GM18526 (cell line): ENCODE results near the gene RIMBP2.

ENCODE experiments used
- POLR2A ChIP-seq: IDR thresholded peaks from 3 replicates; pipeline ENCODE4 v1.6.1; 2011; ENCODE audit not compliant: insufficient read length; ENCODE audit errors: extremely low read depth

Gene RIMBP2

DNA sequence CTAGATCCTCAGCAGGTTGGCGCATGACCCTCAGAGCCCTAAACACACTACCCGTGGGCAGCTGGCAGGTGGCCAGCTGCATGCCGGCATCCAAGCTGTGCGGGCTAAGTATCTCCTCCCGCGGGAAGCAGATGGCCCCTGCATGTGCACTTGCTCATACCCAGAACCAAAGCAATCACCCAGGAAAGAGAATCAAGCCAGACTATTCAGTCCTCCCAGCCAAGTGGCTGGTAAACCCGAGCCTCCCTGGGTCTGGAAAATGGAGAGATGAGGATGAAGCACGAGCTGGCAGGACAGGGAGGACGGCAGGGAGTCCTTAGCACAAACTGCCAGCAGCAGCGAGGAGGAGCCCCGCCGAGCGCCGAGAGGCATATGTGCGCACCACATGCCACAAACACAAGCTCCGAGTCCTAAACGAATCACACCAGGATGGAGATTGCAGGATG, 139.7 kb downstream of the RIMBP2 start:
- TF ChIP-seq POLR2A: no peak

DNA sequence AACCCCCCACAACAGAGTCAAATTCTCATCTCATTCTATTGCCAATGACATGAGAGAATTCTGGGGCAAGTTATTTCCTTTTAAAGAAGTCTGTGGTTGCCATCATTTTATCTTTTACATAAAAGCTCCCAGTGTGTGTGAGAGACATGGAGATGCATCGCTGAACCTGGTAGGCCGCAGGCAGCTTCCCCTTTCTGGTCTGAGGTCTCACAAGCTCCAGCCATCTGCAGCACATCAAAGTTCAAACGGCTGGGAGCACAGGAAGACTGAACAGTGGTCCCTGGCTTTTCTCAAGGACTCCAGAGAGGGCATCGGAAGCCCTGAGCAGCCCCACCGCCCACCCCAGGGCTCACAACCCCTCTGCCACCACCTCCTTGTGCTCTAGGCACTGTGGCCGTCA, 141.7 kb downstream of the RIMBP2 start:
- no peak for TF ChIP-seq POLR2A

DNA sequence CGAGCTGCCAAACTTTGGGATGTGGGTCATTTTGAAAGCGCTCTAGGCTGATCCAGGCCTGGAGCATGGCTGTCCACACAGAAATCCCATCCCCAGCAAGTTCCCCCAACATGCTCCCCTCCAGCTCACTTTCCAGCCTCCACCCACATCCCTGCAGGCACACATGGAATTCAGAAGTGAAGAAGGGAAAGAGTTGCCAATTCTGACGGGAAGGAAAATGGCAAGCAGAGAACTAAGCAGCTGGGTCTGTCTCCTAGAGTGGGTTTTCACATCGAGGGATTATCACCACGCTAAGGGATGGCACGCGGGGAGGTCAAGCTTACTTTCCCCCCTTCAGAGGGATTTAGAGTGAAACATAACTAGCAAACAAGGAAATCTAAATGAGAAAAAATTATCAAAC, 142.3 kb downstream of the RIMBP2 start:
- no peak for TF ChIP-seq POLR2A

GRCh38 chr12:130573235-130573634, 142.9 kb downstream of the RIMBP2 start:
- TF ChIP-seq POLR2A: no peak

DNA sequence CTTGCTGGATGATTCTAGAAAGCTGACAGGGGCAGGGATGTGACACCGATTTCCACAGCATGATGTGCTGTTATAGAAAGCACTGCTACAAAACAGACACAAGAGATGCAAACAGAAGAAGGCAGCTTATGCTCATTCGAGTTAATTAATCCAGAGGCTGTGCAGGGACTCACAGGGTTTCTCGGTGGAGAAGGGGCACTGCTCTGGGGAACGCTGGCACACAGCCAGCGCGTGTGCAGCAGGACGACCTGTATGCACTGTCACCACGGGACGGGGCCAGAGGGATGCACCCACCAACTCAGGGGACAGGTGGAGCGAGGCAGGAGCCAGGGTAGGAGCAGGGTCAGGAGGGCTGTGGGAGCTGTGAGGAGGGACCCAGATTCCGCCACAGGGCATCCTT, 143.5 kb downstream of the RIMBP2 start:
- TF ChIP-seq POLR2A: no peak

DNA sequence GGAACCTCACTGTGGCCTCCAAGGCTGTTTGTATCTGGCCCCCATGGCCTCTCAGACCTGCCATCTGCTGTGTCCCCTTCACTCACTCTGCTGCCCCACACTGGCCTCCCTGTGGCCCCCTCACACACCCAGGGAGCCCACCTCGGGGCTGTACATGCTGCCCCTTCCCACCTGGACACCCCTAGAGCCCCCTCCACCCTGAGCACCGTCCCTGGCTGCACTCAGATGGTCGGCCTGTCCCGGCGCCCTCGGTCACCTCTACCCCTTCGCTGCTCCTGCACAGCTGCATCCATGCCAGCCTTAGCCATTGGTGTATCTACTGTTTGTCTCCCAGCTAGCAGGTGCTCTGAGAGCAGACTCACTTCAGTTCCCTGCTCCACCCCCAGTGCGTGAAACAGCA, 144.4 kb downstream of the RIMBP2 start:
- no peak for TF ChIP-seq POLR2A

DNA sequence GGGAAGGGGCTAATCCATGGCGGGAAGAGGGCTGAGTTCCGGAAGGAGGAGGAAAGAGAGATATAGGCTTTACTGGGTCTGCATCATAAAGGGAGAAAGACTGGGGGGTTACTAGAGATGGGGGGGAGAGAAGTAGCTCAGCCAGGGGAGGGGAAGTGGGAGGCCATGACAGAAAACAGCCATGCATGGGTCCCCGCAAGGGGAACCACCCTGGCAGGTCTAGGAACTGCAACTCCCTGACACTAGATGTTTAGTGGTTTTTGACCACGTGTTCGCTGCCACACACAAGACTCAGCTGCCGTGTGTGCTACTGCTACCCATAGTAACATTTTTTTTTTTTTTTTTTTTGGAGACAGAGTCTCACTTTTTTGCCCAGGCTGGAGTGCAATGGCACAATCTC, 145.0 kb downstream of the RIMBP2 start:
- no peak for TF ChIP-seq POLR2A

DNA sequence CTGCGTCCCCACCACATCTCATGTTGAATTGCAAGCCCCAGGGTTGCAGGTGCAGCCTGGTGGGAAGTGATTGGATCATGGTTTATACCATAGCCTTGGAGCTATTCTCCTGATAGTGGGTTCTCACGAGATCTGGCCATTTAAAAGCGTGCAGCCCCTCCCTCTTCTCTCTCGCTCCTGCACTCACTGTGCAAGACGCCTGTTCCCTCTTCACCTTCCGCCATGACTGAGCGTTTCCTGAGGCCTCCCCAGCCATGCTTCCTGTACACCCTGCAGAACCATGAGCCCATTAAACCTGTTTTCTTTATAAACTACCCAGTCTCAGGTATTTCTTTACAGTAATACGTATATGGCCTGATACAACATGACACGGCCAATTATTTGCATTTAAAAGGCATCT, 146.6 kb downstream of the RIMBP2 start:
- TF ChIP-seq POLR2A: no peak

GRCh38 chr12:130568501-130568900, 147.6 kb downstream of the RIMBP2 start:
- no peak for TF ChIP-seq POLR2A

DNA sequence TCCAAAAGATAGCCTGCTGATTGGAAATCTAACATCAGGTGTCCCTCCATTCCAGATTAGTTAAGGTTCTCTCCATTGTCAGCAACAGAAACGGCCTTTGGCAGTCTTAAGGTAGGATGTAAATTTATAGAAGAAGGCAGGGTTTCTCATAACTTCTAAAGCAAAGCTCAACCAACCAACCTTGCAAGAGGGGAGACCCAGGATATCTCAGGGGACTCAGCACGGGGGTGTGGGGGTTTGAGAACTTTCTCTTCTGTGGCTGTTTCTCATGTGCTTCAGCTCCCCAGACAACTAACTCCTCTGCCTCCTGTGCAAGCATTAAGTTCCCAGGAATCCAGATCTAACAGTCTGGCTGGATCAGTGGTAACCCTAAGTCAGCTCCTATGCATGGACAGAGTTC, 148.1 kb downstream of the RIMBP2 start:
- no peak for TF ChIP-seq POLR2A

DNA sequence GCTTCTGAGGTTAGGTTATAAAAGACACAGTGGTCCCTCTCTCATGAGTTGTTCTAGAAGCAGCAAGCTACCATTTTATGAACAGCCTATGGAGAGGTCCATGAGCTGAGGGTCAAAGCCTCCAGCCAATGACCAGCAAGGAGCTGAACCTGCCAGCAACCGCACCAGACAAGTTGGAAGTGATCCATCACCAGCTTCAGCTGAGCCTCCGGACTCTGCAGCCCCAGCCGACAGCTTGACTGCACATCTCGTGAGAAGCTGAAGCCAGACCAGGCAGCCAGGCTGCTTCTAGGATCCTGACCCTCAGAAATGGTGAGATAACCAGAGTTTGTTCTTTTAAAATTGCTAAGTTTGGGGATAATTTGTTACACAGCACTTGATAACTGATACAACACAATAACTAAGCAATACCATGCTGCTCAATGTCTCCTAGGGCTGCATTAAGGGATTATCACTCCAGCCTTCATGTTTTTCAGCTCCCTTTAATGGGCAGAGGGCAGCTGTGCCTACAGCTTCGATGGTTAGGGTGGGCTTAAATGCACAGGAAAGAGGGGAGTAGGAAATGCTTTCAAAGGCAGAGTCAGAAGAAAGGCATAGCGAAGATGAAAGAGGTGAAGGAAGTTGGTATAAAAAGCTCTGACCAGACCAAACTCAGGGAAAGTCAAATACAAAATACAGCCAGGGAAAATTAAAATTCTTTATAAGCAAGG, 149.5 kb downstream of the RIMBP2 start:
- TF ChIP-seq POLR2A: no peak

DNA sequence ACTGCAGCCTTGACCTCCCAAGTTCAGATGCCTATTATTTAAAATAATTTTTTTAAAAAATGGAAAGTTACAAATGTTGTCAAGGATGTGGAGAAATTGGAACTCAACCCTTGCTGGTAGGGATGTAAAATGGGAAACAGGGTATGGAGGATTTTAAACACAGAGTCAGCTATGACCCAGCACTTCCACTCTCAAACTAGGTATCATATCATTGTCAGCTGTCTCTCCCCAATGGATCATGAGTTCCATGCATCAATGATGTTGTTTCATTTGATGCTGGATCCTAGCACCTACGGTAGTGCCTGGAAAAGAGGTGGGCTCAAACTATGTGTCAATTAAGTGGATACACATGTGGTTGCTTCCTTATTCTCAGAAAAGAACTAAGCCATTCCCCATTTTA, 150.9 kb downstream of the RIMBP2 start:
- no peak for TF ChIP-seq POLR2A

DNA sequence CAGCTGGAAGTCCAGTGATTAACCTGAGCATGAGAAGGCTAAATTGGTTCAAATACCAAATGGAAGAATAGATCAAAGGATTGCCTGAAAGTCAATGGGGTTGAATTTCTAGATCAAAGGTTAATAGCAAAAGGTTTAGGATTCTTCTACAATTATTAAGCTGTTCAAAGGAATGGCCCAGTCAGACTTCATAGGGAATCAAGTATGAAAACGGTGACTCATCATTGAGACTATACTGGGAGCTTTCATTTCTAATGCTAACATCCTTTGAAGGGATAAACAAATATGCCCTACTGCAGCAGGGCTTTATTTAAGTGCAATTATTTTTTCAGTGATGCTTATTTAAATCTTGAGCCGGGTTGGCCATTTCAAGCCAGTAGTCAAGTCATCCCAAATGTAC, 152.8 kb downstream of the RIMBP2 start:
- TF ChIP-seq POLR2A: no peak

DNA sequence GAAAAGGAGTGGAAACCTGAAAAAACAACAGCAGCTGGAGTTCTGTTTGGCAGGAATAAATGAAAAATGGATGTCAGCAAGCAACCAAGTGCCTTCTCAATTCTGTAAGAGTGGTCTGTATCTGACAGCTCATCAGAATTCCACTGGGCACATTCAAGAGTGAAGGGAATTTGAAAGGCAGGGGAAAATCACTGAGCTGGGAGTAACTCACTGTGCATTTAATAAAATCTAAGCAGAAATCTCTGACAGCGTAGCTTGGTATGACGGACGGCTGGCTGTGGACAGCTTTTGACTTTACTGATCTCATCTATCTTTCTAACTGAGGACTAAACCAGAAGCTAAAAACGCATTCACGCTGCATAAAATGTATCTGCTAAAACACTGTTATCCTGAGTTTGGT, 153.4 kb downstream of the RIMBP2 start:
- no peak for TF ChIP-seq POLR2A

DNA sequence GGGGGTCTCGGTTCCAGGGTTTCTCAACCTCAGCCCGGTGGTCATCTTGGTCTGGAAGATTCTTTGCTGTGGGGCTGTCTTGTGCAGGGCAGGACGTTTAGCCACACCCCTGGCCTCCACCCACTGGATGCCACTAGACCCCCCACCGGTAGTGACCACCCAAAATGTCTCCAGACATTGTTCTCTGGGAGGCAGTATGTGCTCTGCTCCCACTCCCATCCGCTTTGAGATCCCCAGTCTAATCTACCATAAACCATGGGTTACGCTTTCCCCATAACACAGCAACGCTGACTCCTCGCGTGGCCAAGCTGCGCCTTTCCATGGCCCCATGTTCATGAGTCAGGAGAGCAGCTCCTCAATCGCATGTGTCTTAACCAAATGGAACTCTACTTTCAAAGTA, 155.8 kb downstream of the RIMBP2 start:
- no peak for TF ChIP-seq POLR2A

DNA sequence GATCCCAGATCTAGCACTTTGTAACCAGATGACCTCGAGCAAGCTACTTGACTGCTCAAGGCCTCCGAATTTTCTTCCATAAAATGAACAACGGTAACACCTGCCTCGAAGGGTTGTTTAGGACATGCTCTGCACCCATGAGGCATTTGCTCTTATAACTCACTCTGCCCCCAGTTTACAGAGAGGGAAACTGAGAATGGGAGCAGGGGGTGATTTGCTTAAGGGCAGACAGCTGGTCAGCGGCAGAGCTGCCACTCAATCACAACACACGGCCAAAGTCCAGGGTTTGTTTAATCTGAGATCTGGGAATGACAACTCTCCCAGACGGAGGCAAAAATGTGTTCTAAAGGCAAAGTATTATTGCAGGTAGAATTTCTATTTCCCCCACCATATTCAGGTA, 156.3 kb downstream of the RIMBP2 start:
- no peak for TF ChIP-seq POLR2A
